ENCODE results near the gene CNR1. TPM values are rescaled to one million over a fixed set of nuclear protein-coding genes. Genes with fewer than 3 reads are reported as not detected.

Gene CNR1
- polyA plus RNA-seq, 1 donor from 2014 or later, result 512 TPM

DNA sequence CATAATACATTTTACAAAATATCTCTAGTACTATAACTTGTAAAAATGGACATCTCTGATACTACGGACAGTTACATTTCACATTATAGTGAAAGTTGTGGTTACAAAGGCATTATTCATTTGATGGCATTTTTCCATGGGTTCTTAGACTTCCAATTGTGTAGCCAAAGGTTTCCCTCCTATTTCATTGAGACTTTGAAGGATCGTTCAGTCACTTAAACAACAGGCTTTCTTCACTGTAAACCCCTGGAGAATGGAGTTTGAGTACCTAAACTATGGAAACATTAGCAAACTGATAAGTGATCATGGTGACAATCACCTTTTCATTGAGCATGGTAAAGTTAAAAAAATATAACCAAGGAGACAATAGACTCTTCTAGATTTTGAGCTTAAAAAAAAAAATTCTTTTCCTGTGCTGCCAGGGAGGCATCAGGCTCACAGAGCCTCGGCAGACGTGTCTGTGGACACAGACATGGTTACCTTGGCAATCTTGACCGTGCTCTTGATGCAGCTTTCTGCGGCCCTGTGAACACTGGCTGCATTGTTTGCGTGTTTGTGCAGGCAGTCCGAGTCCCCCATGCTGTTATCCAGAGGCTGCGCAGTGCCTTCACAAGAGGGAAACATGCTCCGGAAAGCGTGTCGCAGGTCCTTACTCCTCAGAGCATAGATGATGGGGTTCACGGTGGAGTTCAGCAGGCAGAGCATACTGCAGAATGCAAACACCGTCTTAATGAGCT, 22.6 kb downstream of the CNR1 start:
- Histone ChIP-seq H3F3A (ENCODE audit: insufficient read depth, low read length, poor library complexity, severe bottlenecking) (no peaks in the 10 kb centered on the region), H3K27me3 (ENCODE audit: insufficient read depth, low read depth, low read length) (no peaks in the 10 kb centered on the region), H4K20me1 (ENCODE audit: insufficient read depth) (no peaks in the 10 kb centered on the region), H3K9ac (ENCODE audit: low read length) (no peak overlapping the region), H3K36me3 (ENCODE audit: insufficient read depth, low read length) (peaks cover 20% of the 10 kb centered on the region), H3K4me2 (ENCODE audit: low read length) (no peak overlapping the region), H3K9me2 (ENCODE audit: insufficient read depth, low read length) (no peaks in the 10 kb centered on the region), H3K27ac (ENCODE audit: low read length) (no peak overlapping the region), H3K4me3 (ENCODE audit: low read length) (no peak overlapping the region), H3K9me3 (ENCODE audit: low read length) (no peaks in the 10 kb centered on the region), H2AFZ (ENCODE audit: low read depth, low read length) (no peak overlapping the region), H3K79me2 (replicated peaks; ENCODE audit: insufficient read depth, low read length) (no peaks in the 10 kb centered on the region)
- TF ChIP-seq, protein P1, sequence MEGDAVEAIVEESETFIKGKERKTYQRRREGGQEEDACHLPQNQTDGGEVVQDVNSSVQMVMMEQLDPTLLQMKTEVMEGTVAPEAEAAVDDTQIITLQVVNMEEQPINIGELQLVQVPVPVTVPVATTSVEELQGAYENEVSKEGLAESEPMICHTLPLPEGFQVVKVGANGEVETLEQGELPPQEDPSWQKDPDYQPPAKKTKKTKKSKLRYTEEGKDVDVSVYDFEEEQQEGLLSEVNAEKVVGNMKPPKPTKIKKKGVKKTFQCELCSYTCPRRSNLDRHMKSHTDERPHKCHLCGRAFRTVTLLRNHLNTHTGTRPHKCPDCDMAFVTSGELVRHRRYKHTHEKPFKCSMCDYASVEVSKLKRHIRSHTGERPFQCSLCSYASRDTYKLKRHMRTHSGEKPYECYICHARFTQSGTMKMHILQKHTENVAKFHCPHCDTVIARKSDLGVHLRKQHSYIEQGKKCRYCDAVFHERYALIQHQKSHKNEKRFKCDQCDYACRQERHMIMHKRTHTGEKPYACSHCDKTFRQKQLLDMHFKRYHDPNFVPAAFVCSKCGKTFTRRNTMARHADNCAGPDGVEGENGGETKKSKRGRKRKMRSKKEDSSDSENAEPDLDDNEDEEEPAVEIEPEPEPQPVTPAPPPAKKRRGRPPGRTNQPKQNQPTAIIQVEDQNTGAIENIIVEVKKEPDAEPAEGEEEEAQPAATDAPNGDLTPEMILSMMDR (IDR thresholded peaks at IDR 0.05; ENCODE audit: poor library complexity, severe bottlenecking), result no peak
- no peak for TF ChIP-seq EZH2 (IDR thresholded peaks at IDR 0.05; ENCODE audit: borderline replicate concordance, insufficient read depth, low read length, poor library complexity, severe bottlenecking)

DNA sequence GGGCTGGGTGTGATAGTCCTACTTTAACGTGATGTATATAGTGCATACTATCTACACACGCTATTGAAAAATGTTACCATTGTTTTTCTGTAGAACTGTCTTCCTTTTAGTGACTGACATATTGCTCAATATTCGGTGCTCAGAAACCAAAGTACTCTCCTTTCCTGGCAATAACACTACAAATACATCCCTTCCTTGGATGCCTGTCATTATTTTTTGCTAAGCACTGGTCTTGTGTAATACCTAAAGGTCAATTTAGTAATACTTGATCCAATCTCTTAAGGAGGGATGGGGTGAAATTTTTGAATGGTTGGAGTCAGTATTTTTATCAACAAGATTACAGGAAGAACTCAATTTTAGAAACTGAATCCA, 23.9 kb downstream of the CNR1 start:
- no peaks in the 10 kb centered on the region for H3K9me2 ChIP-seq (ENCODE audit: insufficient read depth, low read length)
- H3K27ac ChIP-seq (ENCODE audit: low read length), result no peak overlapping the region
- H3K79me2 ChIP-seq (replicated peaks; ENCODE audit: insufficient read depth, low read length), result no peaks in the 10 kb centered on the region
- peaks cover 20% of the 10 kb centered on the region for H3K36me3 ChIP-seq (ENCODE audit: insufficient read depth, low read length)
- no peaks in the 10 kb centered on the region for H3K27me3 ChIP-seq (ENCODE audit: insufficient read depth, low read depth, low read length)
- H3F3A ChIP-seq (ENCODE audit: insufficient read depth, low read length, poor library complexity, severe bottlenecking), result no peaks in the 10 kb centered on the region
- H3K9ac ChIP-seq (ENCODE audit: low read length), result no peak overlapping the region
- no peak overlapping the region for H3K4me3 ChIP-seq (ENCODE audit: low read length)
- no peak overlapping the region for H3K4me2 ChIP-seq (ENCODE audit: low read length)
- H2AFZ ChIP-seq (ENCODE audit: low read depth, low read length), result no peak overlapping the region
- no peaks in the 10 kb centered on the region for H3K9me3 ChIP-seq (ENCODE audit: low read length)
- no peaks in the 10 kb centered on the region for H4K20me1 ChIP-seq (ENCODE audit: insufficient read depth)
- TF ChIP-seq, protein P1 (IDR thresholded peaks at IDR 0.05; ENCODE audit: poor library complexity, severe bottlenecking), result no peak
- no peak for TF ChIP-seq SMC3 (conservative IDR thresholded peaks at IDR 0.05; ENCODE audit: poor library complexity)
- no peak for TF ChIP-seq RAD21 (conservative IDR thresholded peaks at IDR 0.05)
- no peak for TF ChIP-seq EZH2 (IDR thresholded peaks at IDR 0.05; ENCODE audit: borderline replicate concordance, insufficient read depth, low read length, poor library complexity, severe bottlenecking)

DNA sequence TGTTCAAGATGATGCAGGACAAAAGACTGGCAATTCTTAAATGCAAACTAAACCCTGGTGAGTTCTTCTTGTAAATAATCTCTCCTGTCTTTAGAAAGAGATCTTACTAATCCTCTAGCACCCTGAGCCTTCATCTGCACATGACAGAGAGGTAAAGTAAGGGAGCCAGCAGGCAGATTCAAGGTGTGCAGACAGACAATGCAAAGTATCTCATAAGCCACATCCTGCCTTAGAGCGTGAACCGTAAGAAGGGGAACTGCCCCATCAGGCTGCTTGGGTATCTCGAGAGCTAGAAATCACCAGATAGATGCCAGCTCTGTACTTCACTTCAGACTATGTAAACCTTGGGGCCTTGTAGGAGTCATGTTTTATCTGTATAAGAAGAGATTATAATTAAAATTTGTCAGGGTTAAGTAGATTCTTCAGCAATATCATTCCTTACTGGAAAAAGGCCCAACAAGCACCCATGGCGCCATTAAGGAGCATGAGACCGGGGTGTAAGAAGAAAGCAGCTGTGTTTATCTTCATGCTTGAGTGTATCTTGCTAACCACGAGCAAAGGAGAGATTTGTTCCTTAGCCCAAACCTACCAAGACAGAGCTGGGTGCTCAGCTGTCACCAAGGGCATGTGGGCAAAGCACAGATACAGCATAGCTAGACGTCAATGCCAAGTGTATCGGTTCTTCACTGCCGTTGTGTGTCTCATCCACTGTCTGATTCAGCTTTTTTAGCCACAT, 24.4 kb downstream of the CNR1 start:
- H3F3A ChIP-seq (ENCODE audit: insufficient read depth, low read length, poor library complexity, severe bottlenecking), result no peaks in the 10 kb centered on the region
- peaks cover 20% of the 10 kb centered on the region for H3K36me3 ChIP-seq (ENCODE audit: insufficient read depth, low read length)
- no peaks in the 10 kb centered on the region for H3K9me3 ChIP-seq (ENCODE audit: low read length)
- no peaks in the 10 kb centered on the region for H3K79me2 ChIP-seq (replicated peaks; ENCODE audit: insufficient read depth, low read length)
- no peak overlapping the region for H3K27ac ChIP-seq (ENCODE audit: low read length)
- H3K4me3 ChIP-seq (ENCODE audit: low read length), result no peak overlapping the region
- H3K9me2 ChIP-seq (ENCODE audit: insufficient read depth, low read length), result no peaks in the 10 kb centered on the region
- H3K27me3 ChIP-seq (ENCODE audit: insufficient read depth, low read depth, low read length), result no peaks in the 10 kb centered on the region
- no peaks in the 10 kb centered on the region for H4K20me1 ChIP-seq (ENCODE audit: insufficient read depth)
- TF ChIP-seq SMC3 (conservative IDR thresholded peaks at IDR 0.05; ENCODE audit: poor library complexity) (no peak), EZH2 (IDR thresholded peaks at IDR 0.05; ENCODE audit: borderline replicate concordance, insufficient read depth, low read length, poor library complexity, severe bottlenecking) (no peak), EP300 (conservative IDR thresholded peaks at IDR 0.05; ENCODE audit: poor library complexity, severe bottlenecking) (no peak), RAD21 (conservative IDR thresholded peaks at IDR 0.05) (no peak), TAF1 (IDR thresholded peaks at IDR 0.05; ENCODE audit: low read depth) (no peak), POLR2AphosphoS5 (IDR thresholded peaks at IDR 0.05) (no peak), MXI1 (conservative IDR thresholded peaks at IDR 0.05; ENCODE audit: poor library complexity, severe bottlenecking) (no peak)
- TF ChIP-seq, protein P2, sequence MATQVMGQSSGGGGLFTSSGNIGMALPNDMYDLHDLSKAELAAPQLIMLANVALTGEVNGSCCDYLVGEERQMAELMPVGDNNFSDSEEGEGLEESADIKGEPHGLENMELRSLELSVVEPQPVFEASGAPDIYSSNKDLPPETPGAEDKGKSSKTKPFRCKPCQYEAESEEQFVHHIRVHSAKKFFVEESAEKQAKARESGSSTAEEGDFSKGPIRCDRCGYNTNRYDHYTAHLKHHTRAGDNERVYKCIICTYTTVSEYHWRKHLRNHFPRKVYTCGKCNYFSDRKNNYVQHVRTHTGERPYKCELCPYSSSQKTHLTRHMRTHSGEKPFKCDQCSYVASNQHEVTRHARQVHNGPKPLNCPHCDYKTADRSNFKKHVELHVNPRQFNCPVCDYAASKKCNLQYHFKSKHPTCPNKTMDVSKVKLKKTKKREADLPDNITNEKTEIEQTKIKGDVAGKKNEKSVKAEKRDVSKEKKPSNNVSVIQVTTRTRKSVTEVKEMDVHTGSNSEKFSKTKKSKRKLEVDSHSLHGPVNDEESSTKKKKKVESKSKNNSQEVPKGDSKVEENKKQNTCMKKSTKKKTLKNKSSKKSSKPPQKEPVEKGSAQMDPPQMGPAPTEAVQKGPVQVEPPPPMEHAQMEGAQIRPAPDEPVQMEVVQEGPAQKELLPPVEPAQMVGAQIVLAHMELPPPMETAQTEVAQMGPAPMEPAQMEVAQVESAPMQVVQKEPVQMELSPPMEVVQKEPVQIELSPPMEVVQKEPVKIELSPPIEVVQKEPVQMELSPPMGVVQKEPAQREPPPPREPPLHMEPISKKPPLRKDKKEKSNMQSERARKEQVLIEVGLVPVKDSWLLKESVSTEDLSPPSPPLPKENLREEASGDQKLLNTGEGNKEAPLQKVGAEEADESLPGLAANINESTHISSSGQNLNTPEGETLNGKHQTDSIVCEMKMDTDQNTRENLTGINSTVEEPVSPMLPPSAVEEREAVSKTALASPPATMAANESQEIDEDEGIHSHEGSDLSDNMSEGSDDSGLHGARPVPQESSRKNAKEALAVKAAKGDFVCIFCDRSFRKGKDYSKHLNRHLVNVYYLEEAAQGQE (IDR thresholded peaks at IDR 0.05; ENCODE audit: borderline replicate concordance), result no peak
- TF ChIP-seq, protein P1 (IDR thresholded peaks at IDR 0.05; ENCODE audit: poor library complexity, severe bottlenecking), result no peak
- no peak overlapping the region for H3K9ac ChIP-seq (ENCODE audit: low read length)
- H3K4me2 ChIP-seq (ENCODE audit: low read length), result no peak overlapping the region
- H2AFZ ChIP-seq (ENCODE audit: low read depth, low read length), result no peak overlapping the region
